Measurements from ENCODE around the gene C4BPB.

The C4BPB gene

DNA sequence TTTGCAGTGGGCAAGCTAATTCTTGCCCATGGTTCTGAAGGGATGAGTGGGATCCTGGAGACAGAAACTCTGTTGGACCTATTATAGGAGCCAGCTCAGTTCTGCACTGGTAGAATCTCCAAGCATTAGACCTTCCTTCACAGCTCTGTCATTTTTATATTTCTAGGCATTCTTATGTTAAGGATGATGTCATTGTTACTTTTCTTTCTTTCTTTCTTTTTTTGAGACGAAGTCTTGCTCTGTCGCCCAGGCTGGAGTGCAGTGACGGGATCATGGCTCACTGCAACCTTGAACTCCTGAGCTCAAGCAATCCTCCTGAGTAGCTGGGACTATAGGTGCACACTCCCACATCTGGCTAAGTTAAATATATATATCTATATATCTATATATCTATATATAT, 28.1 kb upstream of the C4BPB start:
- no peak for DNase-seq

GRCh38 chr1:207062058-207062457, 26.6 kb upstream of the C4BPB start:
- no peak for DNase-seq

DNA sequence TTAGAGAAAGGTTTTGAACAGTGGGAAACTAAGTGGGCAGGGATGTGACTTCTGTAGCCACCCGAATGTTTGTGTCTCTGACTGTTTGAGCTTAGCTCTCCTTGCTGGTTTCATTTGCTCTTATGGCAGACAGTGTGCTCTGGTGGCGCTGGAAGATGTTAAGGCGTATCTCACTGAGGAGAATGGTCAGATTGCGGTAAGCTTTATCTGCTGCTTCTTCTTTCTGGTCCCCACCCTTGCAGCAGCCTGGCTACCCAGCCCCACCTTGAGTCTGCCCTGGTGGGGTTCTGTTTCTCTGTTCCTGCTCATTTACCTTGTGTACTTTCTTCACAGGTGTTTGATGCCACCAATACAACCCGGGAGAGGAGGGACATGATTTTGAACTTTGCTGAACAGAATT, 25.6 kb upstream of the C4BPB start:
- DNase-seq, result no peak

DNA sequence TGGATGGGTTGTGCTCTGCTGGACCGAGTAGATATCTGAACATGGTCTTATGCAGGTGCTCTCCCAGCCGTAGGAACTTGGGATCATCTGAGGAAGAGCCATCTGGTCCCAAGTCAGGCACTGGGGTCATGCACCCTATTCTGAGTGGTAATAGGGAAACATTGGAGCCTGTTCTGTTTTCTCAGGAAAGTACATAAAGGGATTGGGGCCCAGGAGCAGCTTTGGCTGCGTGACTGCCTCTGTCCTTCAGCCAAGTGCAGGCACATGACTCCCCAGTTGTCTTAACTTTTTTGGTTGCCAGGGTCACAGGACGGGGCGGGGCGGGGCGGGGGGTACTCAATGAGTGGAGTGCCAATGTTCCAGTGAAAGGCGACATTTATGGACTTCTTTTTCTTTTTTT, 24.1 kb upstream of the C4BPB start:
- DNase-seq, result no peak

- no peak for DNase-seq
Measured at GRCh38 chr1:207067185-207067584, 21.5 kb upstream of the C4BPB start.

GRCh38 chr1:207067665-207068064, 21.0 kb upstream of the C4BPB start:
- DNase-seq, result no peak

DNA sequence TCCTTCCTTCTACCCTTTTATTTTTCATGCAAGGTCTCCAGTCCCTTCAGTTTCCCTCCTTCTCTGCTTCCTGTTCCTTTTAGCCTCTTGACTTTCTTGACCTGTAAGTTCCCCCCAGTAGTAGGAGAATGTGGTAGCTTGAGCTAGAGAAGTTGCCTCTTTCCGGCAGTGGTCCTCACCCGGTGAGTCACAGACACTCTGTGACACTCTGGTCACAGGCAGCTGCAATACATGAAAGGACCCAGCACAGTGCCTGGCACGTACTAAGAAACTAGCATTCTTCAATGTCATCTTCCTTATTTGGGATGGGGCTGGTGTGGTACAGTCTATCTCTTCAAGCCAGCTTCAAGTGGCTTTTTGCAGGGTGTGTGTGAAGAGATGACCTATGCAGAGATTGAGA, 19.6 kb upstream of the C4BPB start:
- no peak for DNase-seq

- no peak for DNase-seq
Measured at GRCh38 chr1:207069858-207070506, 18.7 kb upstream of the C4BPB start.

DNA sequence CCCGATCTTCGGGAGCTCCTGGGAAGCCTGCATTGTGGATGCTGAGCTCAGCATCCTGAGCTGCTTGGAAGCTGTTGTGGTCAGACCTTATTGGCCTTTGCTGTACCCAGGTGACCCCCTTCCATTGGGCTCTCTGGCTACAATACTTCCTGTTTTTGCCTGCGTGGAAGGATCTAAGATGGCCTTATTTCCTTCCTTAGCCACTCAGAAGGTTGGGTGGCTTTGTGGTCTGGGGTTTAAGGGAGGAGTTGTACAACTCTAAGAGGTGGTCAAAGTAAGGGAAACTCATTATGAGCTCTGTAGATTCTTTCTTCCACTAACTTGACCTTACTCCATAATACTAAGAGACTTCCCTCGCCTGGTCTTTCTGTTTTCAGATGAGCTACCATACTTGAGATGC, 17.8 kb upstream of the C4BPB start:
- no peak for DNase-seq

- no peak for DNase-seq
Measured at GRCh38 chr1:207071426-207071825, 17.2 kb upstream of the C4BPB start.

GRCh38 chr1:207072233-207072632, 16.4 kb upstream of the C4BPB start:
- no peak for DNase-seq

- DNase-seq, result no peak
Measured at GRCh38 chr1:207073906-207074820, 14.5 kb upstream of the C4BPB start.

DNA sequence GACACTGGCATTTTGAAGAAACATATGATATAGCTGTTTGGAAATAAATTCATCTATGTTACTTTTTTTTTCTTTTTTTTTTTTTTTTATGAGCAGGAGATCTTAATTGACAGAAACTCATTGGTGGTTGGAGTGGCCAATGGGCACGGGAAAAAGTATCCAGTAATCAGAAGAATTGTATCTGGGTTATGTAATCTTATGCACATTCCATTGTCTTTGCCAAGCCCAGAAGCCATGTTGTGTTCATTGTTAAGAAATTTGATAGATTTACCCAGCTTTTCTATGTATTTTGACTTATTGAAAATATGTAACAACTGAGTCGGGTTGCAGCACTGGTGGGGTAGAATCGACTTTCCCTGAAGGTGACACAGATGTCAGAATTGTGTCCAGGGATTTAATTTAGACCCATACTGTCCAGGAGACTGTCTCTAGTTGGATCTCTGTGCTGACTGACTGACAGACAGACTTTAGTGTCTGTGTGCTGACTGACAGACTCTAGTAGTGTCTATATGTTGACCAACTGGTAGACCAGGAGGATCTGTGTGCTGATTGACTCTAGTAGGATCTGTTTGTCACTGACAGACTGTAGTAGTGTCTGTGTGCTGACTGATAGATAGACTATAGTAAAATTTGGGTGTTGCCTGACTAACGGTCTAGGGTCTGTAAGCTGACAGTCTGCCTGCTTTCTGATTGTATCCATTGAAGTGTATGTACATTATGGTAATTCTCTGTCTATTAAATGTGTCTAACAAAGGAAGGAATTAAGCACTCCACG, 12.3 kb upstream of the C4BPB start:
- no peak for DNase-seq

- DNase-seq, result no peak
Measured at GRCh38 chr1:207077012-207077411, 11.6 kb upstream of the C4BPB start.

- peak; percentile 35 for DNase-seq
Measured at GRCh38 chr1:207077470-207078377, 10.9 kb upstream of the C4BPB start.

DNA sequence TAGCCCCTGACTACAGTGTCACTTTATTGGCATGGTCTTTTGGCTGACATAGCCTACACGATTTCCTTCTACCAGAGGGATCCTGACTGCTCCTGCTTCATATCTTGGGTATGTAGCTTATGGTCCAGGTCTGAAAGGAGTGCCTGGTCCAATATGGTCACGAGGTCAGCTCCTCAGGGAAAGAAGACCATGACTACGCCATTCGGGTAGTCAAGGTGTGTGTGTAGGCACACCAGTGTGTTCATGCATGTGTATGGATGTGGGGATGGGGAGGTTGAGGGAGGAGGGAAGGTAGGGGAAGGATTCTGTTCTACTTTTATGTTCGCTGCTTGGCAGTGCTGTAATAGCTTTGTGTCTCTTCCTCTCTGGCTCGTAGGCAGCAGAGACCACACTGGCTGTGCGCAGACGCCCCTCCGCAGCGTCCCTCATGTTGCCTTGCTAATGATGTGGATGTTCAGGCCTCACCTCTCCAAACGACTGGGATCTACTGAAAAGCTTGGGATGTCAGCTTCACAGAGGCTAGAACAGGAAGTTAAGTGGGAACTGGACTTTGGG, 10.0 kb upstream of the C4BPB start:
- no peak for DNase-seq

DNA sequence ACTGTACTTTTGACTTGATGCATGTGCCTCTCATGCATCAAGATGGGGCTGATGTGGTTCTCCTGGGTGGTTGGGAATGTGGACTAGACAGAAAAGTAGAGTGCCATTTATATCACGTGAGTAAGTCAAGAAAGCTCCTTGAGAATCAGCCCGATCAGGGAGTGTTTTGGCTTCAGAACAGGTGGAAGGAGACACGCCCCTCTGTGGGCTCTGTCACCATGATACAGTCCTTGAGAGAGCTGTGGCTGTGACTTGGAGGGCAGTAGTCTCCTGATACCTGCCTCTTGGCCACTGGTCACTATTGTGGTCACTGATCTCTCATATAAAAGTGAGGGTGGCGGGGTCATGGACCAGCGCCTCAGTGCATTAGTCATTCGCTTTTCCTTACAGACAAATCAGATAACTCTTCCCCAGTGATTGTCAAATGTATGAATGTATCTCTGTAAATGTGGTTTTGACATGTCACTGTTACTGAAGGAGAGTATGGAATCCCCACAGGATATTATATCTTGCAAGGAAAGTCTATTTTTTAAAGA, 8.9 kb upstream of the C4BPB start:
- DNase-seq, result no peak

DNA sequence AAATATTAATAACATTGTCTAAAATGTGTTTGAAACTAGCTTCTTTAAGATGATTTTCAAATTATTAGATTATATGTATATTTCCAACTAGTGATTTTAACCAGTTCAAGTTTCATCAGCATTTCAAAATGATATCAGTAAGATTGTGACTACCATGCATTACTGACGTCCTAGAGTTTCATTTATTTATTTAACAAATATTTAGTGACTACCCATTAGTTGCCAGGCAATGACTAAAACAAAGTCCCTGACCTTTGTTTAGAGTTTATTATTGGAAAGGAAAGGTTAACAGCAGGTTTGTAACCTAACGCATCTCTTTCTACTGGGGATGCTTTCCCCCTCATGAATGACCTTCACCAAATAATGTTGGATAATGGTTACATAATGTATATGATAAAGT, 7.6 kb upstream of the C4BPB start:
- DNase-seq, result no peak

- DNase-seq, result no peak
Measured at GRCh38 chr1:207081806-207082205, 6.9 kb upstream of the C4BPB start.

DNA sequence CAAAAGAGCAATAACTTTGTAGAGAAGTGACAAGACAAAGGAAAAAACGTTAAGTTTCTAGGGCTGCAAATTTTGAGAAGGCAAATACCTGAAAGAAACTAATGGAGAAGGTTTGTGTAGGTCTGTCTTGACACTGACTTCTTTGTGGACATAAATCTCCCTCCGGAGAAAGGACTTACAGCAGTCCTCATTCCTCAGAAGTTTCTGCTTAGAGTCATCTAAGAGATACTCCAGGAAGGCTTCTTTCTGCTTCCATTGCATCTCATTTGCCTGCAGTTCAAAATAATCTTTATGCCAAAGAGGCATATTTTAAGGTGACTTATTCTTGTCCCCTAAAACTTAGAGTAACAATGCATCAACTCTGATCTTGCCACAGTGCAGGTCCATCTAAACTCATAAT, 4.4 kb upstream of the C4BPB start:
- no peak for DNase-seq

DNA sequence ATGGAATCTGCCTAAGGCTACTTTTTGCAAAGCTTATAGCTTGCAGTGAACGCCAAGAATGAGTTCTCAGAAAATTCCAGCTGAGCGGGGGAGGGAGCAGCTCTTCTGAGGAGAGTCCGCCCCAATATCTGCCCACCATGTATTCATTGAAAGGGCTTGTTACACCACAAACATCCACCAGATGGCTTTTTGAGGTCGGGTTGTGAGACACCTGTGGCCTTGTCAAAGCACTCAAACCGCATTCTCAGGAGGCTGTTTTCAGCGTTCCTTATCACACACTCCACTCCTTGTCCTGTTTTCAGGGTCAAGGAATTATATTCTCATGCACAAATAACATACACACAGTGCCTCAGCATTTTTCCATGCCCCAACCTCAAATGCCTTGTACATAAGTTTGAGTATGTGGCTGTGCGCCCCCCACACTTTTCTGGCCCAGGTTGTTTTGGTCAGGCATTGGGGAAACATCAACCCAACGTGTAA, 3.9 kb upstream of the C4BPB start:
- DNase-seq, result peak; percentile 28

DNA sequence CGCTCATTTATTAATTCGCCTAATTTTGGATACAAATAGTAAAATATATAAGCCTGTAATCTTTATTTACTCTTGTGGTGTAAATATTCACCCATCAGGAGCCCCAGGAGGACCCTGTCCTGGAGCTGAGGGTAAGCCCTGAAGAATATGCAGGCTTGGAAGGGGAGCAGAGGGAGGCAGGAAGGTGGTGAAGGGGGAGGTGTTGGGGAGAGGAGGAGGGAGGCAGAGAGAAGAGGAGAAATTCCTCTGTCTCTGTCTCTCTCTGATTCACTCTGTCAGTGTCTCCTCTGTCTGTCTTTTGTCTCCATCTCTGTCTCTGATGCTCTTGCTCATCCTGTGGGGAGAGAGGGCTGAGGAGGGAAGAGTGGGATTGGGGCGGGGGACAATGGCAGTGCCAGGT, 2.8 kb upstream of the C4BPB start:
- DNase-seq, result no peak

All from T-helper 9 cell (primary cell).